Skin of body (tissue), 3 donors: ENCODE measurements around the gene NUAK2. TPM values are rescaled to one million over a fixed set of nuclear protein-coding genes. Genes with fewer than 3 reads are reported as not detected.

Source experiments
- DNase-seq: peaks from one replicate; lab custom pipeline; 2025; lab: John Stamatoyannopoulos, UW
- small RNA-seq: library from RNA; depleted of rRNA; stranded (forward); fragments of <200 nt; gene quantifications from one replicate; pipeline ENCODE3, GENCODE V24; 2014; ENCODE audit warnings: low replicate concordance
- total RNA-seq: library from RNA; depleted of rRNA; stranded (reverse); fragments of >200 nt; gene quantifications from one replicate; pipeline ENCODE4 v1.2.3, GENCODE V29; 2014

Gene NUAK2
- total RNA-seq, 1 donor from 2014 or later, result 2.0 TPM

DNA sequence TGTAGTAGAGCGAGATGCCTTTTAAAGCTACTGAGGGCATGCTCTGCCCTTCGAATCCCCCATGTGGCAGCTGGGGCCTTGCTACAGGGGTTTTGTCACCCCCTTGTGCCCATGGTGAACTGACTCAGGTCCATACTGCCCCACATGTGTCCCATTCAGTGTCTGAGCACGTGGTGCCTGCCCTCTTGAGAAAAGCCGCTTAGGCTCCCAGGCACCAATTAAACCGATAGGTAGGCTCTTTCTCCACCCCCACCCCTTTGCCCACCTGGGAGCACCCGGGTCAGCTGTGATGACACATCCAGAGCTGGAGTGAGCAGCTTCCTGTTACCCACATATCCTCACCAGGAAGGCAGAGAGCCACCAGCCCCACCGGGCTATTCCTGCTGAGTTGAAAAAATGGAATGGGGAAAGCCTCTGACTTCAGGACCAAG, 63.3 kb downstream of the NUAK2 start:
- no peak for DNase-seq

DNA sequence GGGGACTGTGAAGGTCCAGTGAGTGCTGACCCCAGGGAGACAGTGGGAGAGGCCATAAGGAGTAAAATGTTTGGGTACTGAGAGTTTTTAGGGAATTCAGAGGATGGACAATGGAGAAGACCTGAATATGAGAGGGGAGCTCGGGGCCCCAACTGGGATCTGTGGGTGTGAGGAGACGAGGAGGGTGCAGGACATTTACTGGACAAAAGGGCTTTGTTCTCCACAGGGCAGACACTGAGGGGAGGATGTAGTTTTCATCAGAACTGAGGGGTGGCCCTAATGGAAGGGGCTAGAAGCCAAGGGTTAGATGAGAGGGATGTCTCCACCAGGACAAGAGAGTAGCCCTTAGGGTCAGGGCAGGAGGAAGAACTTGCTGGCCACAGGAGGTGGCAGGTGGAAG, 63.8 kb downstream of the NUAK2 start:
- DNase-seq, result no peak

DNA sequence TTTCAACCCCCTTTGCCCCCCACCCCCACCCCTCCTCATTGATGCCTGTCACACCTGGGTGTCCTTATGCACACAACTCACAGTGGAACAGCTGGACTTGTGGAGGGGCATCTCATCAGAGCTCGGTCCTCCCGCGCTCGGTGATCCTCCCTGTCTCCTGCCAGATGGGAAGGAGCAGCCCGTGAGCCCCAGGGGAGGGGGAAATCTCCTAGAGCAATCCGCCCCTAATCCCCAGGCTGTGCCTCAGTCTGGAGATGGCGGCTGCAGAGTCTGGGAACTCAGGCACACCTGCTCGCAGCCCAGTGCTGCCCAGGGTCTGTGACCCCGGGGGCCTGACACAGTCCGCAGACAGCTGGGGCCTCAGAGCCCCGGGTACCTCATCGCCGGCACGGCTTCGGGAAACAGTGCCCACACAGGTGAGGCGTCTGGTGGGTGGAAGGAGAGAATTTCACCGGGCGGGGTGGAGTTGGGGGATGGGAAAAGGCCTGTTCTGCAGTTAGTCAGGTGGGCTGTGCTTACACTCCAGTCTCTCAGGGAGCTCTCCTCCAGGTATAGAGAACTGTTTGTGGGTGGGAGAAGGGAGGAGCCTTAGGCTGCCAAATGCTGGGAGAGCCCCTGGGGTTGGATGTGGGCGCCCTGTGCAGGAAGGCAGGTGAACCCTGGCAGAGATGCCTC, 64.5 kb downstream of the NUAK2 start:
- no peak for DNase-seq

GRCh38 chr1:205255941-205256780, 65.4 kb downstream of the NUAK2 start:
- peak; percentile 80 for DNase-seq

Small RNA genes lying within 50 kb of the gene (small RNA-seq; reads per million reads assigned to genes)
- gene SNRPGP10, result not detected

Other genes with a start within 250 kb of the NUAK2 start
- gene TMEM81, start 237.3 kb downstream of the NUAK2 start, total RNA-seq, result 0.79 TPM
- 14.0 TPM for gene RBBP5, start 199.8 kb downstream of the NUAK2 start, total RNA-seq
- 13.4 TPM for gene DSTYK, start 110.0 kb downstream of the NUAK2 start, total RNA-seq
- gene TMCC2, start 93.8 kb downstream of the NUAK2 start, total RNA-seq, result 16.5 TPM
- 1.3 TPM for gene KLHDC8A, start 35.2 kb upstream of the NUAK2 start, total RNA-seq
- not detected for gene LEMD1, start 100.3 kb upstream of the NUAK2 start, total RNA-seq
- gene BLACAT1, start 134.3 kb upstream of the NUAK2 start, total RNA-seq, result 0.20 TPM
- 4.2 TPM for gene CDK18, start 182.9 kb upstream of the NUAK2 start, total RNA-seq